ENCODE measurements around the gene VRTN.
"Not testable (repeated sequence)": the region's sequence is repeated elsewhere in the genome, so short reads cannot be mapped to it uniquely, and the experiment has no call there.

The VRTN gene

GRCh38 chr14:74348241-74348734 is at the start of gene VRTN:
Gene VRTN (plus strand): TSS chr14:74348471. CDS start chr14:74356784, 8,313 bp downstream.
- no peak for DNase-seq

- no peak for DNase-seq
Measured at GRCh38 chr14:74299061-74299545, 49.2 kb upstream of the VRTN start.

DNA sequence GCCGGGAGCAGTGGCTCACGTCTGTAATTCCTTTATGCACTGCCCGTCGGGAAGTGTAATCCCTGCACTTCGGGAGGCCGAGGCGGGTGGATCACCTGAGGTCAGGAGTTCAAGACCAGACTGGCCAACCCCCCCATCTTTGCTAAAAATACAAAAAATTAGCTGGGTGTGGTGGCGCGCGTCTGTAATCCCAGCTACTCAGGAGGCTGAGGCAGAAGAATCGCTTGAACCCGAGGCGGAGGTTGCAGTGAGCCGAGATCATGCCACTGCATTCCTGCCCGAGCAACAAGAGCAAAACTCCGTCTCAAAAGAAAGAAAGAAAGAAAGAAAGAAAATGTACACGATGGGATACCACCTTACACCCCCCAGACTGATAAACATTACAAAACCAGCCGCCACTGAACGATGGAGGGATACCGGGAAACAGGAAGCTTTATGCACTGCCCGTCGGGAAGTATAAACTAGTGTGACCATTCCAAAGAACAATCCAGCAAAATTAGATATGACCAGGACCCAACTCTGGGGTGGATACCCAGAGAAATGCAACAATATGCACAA is 46.6 kb upstream of the VRTN start:
- no peak for DNase-seq

- DNase-seq = no peak
Measured at GRCh38 chr14:74302152-74302628, 46.1 kb upstream of the VRTN start.

DNA sequence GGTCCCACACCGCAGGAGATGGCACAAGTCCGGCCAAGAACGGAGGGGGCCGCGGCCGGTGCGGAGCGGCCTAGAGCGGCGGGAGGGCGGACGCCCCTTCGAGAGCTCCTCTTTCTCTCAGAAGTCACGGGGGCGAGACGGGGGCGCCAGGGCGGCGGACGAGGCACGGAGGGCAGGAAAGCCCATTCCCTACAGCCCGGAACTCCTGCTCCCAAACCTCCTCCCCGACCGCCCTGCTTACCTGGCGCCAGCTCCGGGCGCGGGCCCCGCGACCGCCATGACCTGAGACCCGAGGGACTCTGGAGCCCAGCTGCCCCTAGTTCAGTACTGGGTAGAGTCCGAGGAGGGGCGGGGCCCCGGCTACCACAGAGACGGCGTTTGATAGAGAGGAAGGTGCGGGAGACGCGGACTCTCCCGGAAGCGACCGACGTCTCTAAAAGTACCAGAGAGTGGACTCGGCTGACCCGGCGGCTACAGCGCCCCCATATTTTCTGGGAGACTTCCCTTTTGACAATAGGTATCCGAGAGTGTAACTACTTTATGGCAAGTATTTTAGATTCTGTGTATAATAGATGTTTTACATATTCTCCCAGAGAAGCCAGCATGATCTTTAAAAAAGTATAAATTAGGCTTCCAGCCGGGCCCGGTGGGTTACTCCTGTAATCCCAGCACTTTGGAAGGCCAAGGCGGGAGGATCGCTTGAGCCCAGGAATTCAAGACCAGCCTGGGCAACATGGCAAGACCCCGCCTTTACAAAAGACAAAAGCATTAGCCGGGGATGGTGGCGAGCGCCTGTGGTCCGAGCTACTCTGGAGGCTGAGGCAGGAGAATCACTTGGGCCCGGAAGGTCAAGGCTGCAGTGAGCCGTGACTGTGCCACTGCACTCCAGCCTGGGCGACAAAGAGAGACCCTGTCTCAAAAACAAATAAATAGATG is 45.4 kb upstream of the VRTN start, which contains the start of gene ABCD4:
ABCD4 (minus strand) TSS at position 301 of the 936 bp plus-strand sequence; CDS start at position 279, 22 bp downstream.
- peak; percentile 71 for DNase-seq

DNA sequence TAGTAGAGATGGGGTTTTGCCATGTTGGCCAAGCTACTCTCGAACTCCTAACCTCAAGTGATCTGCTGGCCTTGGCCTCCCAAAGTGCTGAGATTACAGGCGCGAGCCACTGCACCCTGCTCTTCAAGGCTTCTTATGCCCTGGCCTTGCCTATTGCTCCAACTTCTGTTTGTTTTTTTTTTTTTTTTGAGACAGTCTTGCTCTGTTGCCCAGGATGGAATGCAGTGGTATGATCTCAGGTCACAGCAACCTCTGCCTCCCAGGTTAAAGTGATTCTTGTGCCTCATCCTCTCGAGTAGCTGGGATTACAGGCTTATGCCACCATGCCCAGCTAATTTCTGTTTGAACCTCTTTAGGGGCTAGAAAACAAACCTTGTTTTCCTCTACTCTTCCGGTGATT is 39.6 kb upstream of the VRTN start:
- no peak for DNase-seq

GRCh38 chr14:74309125-74310022 is 38.9 kb upstream of the VRTN start:
- no peak for DNase-seq

DNA sequence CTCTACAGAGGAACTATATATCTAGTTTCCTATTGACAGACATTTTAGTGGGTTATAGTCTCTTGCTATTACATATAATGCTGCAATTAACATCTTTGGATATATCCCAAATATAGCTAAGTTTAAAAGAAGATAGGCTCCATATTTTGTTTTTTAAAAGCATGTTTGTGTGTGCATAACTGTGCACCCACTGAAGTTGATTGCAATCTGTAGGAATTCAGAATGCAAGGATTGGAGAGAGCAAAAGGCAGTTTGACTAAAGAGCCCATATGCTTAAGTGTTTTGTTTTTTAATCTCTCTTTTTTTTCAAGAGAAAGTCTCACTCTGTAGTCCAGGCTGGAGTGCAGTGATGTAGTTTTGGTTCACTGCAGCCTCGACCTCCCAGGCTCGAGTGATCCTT is 36.1 kb upstream of the VRTN start:
- DNase-seq = no peak

- DNase-seq = no peak
Measured at GRCh38 chr14:74313601-74314000, 34.7 kb upstream of the VRTN start.

DNA sequence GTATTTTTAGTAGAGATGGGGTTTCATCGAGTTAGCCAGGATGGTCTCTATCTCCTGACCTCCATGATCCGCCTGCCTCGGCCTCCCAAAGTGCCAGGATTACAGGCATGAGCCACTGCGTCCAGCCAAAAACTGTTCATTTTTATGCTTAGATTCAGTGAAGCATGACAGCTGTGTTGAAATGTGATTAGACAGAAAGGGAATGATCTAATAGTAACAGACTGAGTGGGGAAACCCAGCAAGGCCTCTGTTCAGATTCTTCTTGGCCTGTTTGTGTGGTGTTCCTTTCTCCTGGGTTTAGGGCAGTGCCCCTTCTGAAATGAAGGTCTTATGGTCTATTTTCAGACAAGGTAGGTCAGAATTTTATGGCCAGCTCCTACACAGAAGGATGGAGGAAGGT is 33.7 kb upstream of the VRTN start:
- DNase-seq = no peak

- no peak for DNase-seq
Measured at GRCh38 chr14:74324931-74325361, 23.3 kb upstream of the VRTN start.

DNA sequence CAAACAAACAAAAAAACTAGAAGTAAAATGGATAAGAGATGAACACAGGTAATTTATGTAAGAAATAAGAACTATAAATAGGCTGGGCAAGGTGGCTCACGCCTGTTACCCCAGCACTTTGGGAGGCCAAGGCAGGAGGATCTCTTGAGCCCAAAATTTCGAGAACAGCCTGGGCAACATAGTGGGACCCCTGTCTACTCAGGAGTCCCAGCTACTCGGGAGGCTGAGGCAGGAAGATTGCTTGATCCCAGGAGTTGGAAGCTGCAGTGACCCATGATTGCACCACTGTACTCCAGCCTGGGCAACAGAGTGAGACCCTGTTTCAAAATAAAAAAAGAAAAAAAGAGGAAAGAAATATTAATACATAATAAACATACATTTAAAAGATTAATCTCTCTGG is 22.8 kb upstream of the VRTN start:
- no peak for DNase-seq

DNA sequence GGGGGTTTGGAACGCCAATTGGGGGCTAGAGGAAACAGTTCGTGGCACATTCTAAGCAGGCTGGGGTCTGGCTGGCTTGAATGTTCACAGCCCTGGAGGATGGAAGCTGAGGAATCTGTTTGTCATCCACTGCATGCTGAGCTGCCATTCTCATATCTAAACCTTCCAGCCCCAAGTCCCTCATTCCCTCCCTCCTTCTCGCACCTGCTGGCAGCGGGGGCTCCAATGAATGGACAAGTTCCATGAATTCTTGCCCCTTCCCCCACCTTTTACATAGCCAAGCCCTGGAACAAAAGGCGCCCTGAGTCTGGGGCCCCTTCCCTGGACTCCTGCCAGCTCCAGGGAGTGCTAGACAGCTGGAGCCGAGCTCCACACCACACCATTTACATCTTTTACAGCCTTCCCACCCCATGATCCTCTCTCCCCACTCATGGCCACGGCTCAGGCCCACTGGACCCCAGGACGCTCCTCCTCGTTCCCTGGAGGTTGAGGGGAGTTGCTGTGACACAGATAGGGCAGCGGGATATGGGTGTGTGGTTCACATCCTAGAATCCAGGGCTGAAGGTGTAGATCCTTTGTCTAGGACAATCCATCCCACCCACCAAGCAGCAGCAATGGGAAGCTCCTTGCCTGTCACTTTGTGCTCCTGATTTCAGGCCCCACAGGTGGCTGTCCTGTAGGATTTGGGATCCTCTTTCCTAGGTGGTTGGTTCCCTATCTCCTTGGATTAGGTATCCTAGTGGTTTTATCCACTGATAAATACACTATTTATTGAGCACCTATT is 21.7 kb upstream of the VRTN start:
- DNase-seq = peak; percentile 29

GRCh38 chr14:74329950-74330552 is 18.2 kb upstream of the VRTN start:
- not testable (repeated sequence) for DNase-seq

GRCh38 chr14:74333909-74334308 is 14.4 kb upstream of the VRTN start:
- DNase-seq = no peak

- no peak for DNase-seq
Measured at GRCh38 chr14:74346341-74346740, 1.9 kb upstream of the VRTN start.

DNA sequence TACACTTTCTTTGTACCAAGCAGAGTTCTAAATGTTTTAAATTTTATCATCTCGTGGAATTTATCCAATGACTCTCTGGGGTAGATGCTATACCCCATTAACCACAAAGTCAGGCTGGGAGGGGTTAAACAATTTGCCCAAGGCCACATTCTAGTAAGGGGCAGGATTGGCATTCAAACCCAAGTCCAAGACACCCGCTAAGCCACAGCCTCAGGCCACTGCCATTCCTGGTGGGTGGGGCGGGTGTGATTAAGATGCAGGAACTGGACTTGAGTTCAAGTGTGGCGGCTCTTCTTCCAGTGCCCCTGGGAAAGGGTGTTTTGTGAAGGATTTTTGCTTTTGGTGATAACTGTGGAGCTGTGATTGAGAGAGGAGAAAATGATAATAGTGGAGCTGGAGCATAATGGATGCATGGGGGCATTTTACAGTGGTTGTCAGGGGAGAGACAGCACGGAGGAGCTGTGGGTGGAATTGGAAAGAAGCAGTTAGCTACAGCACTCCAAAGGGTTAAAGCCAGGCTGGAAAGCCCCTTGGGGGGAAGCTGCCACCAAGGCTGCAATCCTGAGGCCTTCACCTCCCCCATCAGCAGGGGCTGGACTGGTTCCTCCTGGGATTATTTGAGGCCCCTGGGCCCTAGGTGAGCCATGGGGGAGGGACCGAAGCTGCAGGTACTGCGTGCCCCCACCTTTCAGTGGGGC is 1.0 kb upstream of the VRTN start:
- no peak for DNase-seq

- DNase-seq = no peak
Measured at GRCh38 chr14:74347795-74348100, 523 bp upstream of the VRTN start.

DNA sequence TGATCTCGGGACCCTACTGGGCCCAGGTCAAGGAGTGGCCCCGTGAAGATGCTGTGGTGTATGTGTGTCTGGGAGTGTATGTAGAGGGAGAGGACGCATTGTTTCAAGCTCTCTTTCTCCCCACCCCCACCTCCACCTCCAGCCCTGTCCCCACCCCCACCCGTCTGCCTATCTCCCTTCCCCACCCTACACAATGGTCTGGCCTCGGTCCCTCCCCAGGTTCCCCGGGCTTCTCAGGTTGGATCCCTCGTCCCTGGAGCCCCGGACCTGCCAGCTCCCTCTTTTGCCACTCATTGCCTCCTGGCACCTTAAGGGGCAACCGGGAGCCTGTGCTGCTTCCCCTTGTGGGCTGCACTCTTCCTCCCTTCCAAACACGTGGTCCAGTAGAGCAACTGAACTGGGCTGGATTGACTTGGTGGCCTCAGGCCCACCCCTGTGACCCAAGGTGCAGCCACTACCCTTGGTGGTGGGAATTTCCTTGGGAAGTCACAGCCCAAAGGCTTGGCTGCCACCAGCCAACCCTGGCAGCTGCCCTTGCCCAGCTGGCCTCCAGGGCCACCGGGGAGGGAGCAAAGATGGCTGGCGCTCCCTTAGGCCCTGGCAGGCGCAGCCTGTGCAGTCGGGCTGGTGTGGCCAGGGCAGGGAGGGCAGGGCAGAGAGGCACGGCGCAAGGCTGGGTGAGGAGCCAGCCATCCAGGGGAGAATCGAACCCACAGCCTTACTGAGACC is 628 bp downstream of the VRTN start:
- no peak for DNase-seq

GRCh38 chr14:74349757-74350156 is 1.5 kb downstream of the VRTN start:
- DNase-seq = no peak

Measured in NCI-H1048 (cell line).